Measurements from ENCODE around the gene PLCH2. TPM values are rescaled to one million over a fixed set of nuclear protein-coding genes. Genes with fewer than 3 reads are reported as not detected.

Gene PLCH2
- total and polyA plus RNA-seq, 4 donors: 2.1 to 7.9 (median 3.4) TPM

DNA sequence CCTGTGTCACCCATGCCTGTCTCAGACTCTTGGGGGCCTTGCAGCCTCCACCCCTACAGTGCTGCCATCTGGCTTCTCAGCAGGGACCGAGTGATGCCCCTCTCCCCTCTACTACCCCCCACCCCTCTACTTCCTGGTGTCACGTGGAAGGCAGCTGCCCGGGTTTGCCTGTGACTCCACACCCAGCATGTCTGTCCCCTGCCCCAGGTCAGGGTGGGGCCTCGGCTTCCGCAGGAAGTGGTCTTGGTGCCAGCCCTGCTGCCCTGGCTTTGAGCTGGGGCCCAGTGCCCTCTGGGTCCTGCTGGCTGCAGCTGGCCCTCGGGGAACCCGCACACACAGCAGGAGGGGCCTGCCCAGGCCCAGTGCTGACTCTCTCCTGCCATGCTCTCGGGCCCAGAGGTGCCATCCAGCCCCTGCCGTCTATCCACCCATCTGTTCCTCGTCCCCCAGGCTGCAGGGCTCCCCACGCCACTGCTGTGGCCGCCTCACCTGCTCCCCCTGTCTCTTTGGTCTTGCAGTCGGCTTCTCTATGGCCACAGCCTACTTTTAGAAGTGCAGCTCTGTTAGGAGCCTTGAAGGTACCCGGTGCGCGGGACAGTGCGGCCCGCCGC, 24.0 kb downstream of the PLCH2 start:
- peaks cover 0 to 5% (median 3%) of the 10 kb centered on the region in 3 donors for H3K27me3 ChIP-seq (ENCODE audit: control insufficient read depth in 3 of 3, insufficient read depth in 3 of 3, low read length in 2 of 3)
- H3K4me1 ChIP-seq (ENCODE audit: control insufficient read depth in 5 of 5, insufficient read depth in 5 of 5, low read length in 5 of 5): peaks cover 0 to 18% (median 0%) of the 10 kb centered on the region in 5 donors
- DNase-seq (no peak), ATAC-seq (ENCODE audit: insufficient read depth, low FRiP score) (no peak)
- 49 to 54% methylated on average over 19 of the region's 19 CpGs for WGBS, 2 donors
- no peak for TF ChIP-seq CTCF (IDR thresholded peaks at IDR 0.05; ENCODE audit: control extremely low read depth, extremely low read depth)
- no peak overlapping the region for H3K4me3 ChIP-seq
- H3K9me3 ChIP-seq (ENCODE audit: control insufficient read depth in 4 of 4, insufficient read depth in 3 of 4, low read length in 3 of 4): peaks cover 0 to 2% (median 0%) of the 10 kb centered on the region in 4 donors
- H3K36me3 ChIP-seq (ENCODE audit: control insufficient read depth in 4 of 4, insufficient read depth in 4 of 4, low read length in 4 of 4): no peaks in the 10 kb centered on the region
- no peak overlapping the region for H3K27ac ChIP-seq (ENCODE audit: low read depth in 1 of 2, low read length in 1 of 2)
- H3K9ac ChIP-seq (ENCODE audit: insufficient read depth in 1 of 2, low read length in 2 of 2): no peak overlapping the region

DNA sequence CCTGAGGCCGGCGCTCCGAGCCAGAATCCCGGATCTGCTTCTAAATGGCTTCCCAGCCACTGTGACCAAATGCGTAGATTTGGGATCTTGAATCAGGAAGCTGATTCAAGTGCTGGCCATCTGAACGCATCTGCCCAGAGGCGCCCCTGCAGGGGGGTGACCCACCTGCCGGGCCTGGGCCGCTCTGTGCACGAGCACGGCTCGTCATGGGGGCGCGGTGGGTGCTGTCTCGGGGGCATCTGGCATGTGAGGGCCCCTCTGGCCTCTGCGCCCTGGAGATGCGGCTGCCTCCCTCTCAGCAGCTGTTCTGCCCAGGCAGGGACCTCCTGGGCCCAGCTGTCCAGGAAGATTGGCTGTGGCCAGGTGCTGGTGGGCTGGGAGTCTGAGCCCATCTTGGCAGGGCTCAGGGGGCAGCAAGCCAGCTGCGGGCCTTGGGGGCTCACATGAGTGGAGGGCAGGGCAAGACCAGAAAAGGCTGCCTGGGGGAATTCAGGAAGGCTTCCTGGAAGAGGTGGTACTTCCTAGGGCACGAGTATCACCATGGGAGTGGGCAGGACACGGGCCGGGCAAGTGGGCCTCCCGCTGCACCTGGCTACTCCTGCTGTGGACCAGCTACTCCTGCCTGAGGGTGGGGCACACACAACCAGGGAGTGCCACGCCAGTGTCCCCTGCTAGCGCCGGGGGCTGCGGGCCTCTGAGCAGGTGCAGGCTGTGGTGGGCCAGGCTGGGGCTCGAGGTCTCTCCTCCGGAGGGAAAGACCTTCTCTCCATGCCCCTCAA, 25.1 kb downstream of the PLCH2 start:
- peaks cover 0 to 5% (median 3%) of the 10 kb centered on the region in 3 donors for H3K27me3 ChIP-seq (ENCODE audit: control insufficient read depth in 3 of 3, insufficient read depth in 3 of 3, low read length in 2 of 3)
- WGBS, 2 donors: 73 to 84% methylated on average over 28 of the region's 28 CpGs

GRCh38 chr1:2501820-2502119, 25.7 kb downstream of the PLCH2 start:
- WGBS, 2 donors: 66 to 70% methylated on average over 7 of the region's 7 CpGs
- Histone ChIP-seq H3K9ac (ENCODE audit: insufficient read depth in 1 of 2, low read length in 2 of 2) (no peak overlapping the region), H3K4me1 (ENCODE audit: control insufficient read depth in 5 of 5, insufficient read depth in 5 of 5, low read length in 5 of 5) (peaks cover 0 to 26% (median 0%) of the 10 kb centered on the region in 5 donors), H3K4me3 (no peak overlapping the region), H3K27me3 (ENCODE audit: control insufficient read depth in 3 of 3, insufficient read depth in 3 of 3, low read length in 2 of 3) (peaks cover 0 to 5% (median 3%) of the 10 kb centered on the region in 3 donors), H3K9me3 (ENCODE audit: control insufficient read depth in 4 of 4, insufficient read depth in 3 of 4, low read length in 3 of 4) (peaks cover 0 to 2% (median 0%) of the 10 kb centered on the region in 4 donors), H3K36me3 (ENCODE audit: control insufficient read depth in 4 of 4, insufficient read depth in 4 of 4, low read length in 4 of 4) (no peaks in the 10 kb centered on the region), H3K27ac (ENCODE audit: low read depth in 1 of 2, low read length in 1 of 2) (no peak overlapping the region)
- ATAC-seq (ENCODE audit: insufficient read depth, low FRiP score) (no peak), DNase-seq (no peak)
- TF ChIP-seq CTCF (IDR thresholded peaks at IDR 0.05; ENCODE audit: control extremely low read depth, extremely low read depth): no peak

More for the DNA sequence above, 25.1 kb downstream of the PLCH2 start:
- no peak overlapping the region for H3K27ac ChIP-seq (ENCODE audit: low read depth in 1 of 2, low read length in 1 of 2)
- no peak for ATAC-seq (ENCODE audit: insufficient read depth, low FRiP score)
- no peak for TF ChIP-seq CTCF (IDR thresholded peaks at IDR 0.05; ENCODE audit: control extremely low read depth, extremely low read depth)
- DNase-seq: no peak
- H3K4me3 ChIP-seq: no peak overlapping the region
- no peaks in the 10 kb centered on the region for H3K36me3 ChIP-seq (ENCODE audit: control insufficient read depth in 4 of 4, insufficient read depth in 4 of 4, low read length in 4 of 4)
- no peak overlapping the region for H3K9ac ChIP-seq (ENCODE audit: insufficient read depth in 1 of 2, low read length in 2 of 2)
- peaks cover 0 to 2% (median 0%) of the 10 kb centered on the region in 4 donors for H3K9me3 ChIP-seq (ENCODE audit: control insufficient read depth in 4 of 4, insufficient read depth in 3 of 4, low read length in 3 of 4)
- peaks cover 0 to 26% (median 0%) of the 10 kb centered on the region in 5 donors for H3K4me1 ChIP-seq (ENCODE audit: control insufficient read depth in 5 of 5, insufficient read depth in 5 of 5, low read length in 5 of 5)
